ENCODE results near the gene ADAMTS8. TPM values are rescaled to one million over a fixed set of nuclear protein-coding genes. Genes with fewer than 3 reads are reported as not detected.

The ADAMTS8 gene
- total and polyA plus RNA-seq, 10 donors: 0.30 to 2.5 (median 0.73) TPM; not detected in 1

DNA sequence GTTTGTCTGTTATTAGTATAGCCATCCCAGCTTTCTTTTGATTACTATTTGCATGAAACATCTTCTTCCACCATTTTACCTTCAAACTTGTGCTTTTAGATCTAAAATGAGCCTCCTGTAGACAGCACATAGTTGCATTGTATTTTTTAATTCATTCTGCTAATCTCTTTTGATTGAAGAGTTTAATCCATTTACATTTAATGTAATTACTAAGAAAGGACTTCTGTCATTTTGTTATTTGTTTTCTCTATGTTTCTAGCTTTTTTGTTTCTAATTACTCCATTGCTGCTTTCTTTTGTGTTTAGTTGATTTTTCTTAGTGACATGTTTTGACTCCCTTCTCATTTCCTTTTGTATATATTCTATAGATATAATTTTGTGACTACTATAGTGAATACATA lies 70.0 kb downstream of the ADAMTS8 start:
- Histone ChIP-seq H3K27me3 (replicated peaks in 1 of 7) (no peaks in the 10 kb centered on the region), H3K36me3 (no peaks in the 10 kb centered on the region), H3K9me3 (peaks cover 9 to 52% (median 41%) of the 10 kb centered on the region in 8 donors), H3K4me3 (no peak overlapping the region), H3K27ac (no peak overlapping the region), H3K4me1 (no peaks in the 10 kb centered on the region)
- intact Hi-C loops (cut with DNase I; ENCODE audit: low total_unique reads): no loop called here
- no peak for DNase-seq
- TF ChIP-seq, protein P1, sequence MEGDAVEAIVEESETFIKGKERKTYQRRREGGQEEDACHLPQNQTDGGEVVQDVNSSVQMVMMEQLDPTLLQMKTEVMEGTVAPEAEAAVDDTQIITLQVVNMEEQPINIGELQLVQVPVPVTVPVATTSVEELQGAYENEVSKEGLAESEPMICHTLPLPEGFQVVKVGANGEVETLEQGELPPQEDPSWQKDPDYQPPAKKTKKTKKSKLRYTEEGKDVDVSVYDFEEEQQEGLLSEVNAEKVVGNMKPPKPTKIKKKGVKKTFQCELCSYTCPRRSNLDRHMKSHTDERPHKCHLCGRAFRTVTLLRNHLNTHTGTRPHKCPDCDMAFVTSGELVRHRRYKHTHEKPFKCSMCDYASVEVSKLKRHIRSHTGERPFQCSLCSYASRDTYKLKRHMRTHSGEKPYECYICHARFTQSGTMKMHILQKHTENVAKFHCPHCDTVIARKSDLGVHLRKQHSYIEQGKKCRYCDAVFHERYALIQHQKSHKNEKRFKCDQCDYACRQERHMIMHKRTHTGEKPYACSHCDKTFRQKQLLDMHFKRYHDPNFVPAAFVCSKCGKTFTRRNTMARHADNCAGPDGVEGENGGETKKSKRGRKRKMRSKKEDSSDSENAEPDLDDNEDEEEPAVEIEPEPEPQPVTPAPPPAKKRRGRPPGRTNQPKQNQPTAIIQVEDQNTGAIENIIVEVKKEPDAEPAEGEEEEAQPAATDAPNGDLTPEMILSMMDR (IDR thresholded peaks at IDR 0.05 in 8 of 11, conservative IDR thresholded peaks at IDR 0.05 in 3 of 11): no peak
- TF ChIP-seq POLR2AphosphoS5 (IDR thresholded peaks at IDR 0.05) (no peak), POLR2A (IDR thresholded peaks at IDR 0.05) (no peak)

Other genes with a start within 250 kb of the ADAMTS8 start
- 10 to 100 TPM; 48.9 to 79.6 (median 55.3) TPM for gene ZBTB44, start 113.7 kb downstream of the ADAMTS8 start, total RNA-seq
- gene ZBTB44, start 113.7 kb downstream of the ADAMTS8 start, polyA plus RNA-seq: 10 to 100 TPM; 12.4 to 16.1 (median 15.6) TPM
- 1 to 10 TPM; 1.1 to 6.9 (median 3.1) TPM for gene ADAMTS15, start 20.0 kb upstream of the ADAMTS8 start, total RNA-seq
- gene ADAMTS15, start 20.0 kb upstream of the ADAMTS8 start, polyA plus RNA-seq: 1 to 10 TPM in 1 of 3 donors, under 1 TPM in 2; 0.41 to 1.9 (median 0.43) TPM

Measured in spleen (tissue), 11 donors.